Smooth muscle cell (in vitro differentiated cells): ENCODE results near the gene ZAR1. TPM values are rescaled to one million over a fixed set of nuclear protein-coding genes. Genes with fewer than 3 reads are reported as not detected.

ENCODE experiments used
- DNase-seq: peaks from one replicate; lab custom pipeline; 2025; ENCODE audit not compliant: unreplicated experiment; lab: John Stamatoyannopoulos, UW
- H2AFZ ChIP-seq: fragments of 200-600 bp; sonication (generic); 2 replicates; pipeline ENCODE4 v1.6.0; 2016; ENCODE audit warnings: antibody characterized with exemption, low read depth, mild to moderate bottlenecking
- H3F3A ChIP-seq: fragments of 200-600 bp; sonication (generic); 2 replicates; pipeline ENCODE4 v1.6.0; 2017; ENCODE audit warnings: antibody characterized with exemption, low read depth
- H3K27ac ChIP-seq: fragments of 200-600 bp; sonication (generic); 2 replicates; pipeline ENCODE4 v1.5.1; 2016; ENCODE audit warnings: low read depth, mild to moderate bottlenecking
- H3K27me3 ChIP-seq: fragments of 200-600 bp; sonication (generic); 2 replicates; pipeline ENCODE4 v1.6.1; 2016; ENCODE audit warnings: low read depth, mild to moderate bottlenecking
- H3K36me3 ChIP-seq: fragments of 200-600 bp; sonication (generic); 2 replicates; pipeline ENCODE4 v1.5.1; 2016; ENCODE audit warnings: low read depth
- H3K4me1 ChIP-seq: fragments of 200-600 bp; sonication (generic); 2 replicates; pipeline ENCODE4 v1.5.1; 2016; ENCODE audit warnings: low read depth
- H3K4me2 ChIP-seq: fragments of 200-600 bp; sonication (generic); 2 replicates; pipeline ENCODE4 v1.6.0; 2016; ENCODE audit warnings: mild to moderate bottlenecking
- H3K4me3 ChIP-seq: fragments of 200-600 bp; sonication (generic); 2 replicates; pipeline ENCODE4 v1.5.1; 2016; ENCODE audit warnings: mild to moderate bottlenecking
- H3K79me2 ChIP-seq: fragments of 200-600 bp; sonication (generic); 2 replicates; pipeline ENCODE4 v1.6.0; 2016; ENCODE audit warnings: low read depth, mild to moderate bottlenecking
- H3K9ac ChIP-seq: fragments of 200-600 bp; sonication (generic); 2 replicates; pipeline ENCODE4 v1.6.0; 2016; ENCODE audit warnings: low read depth
- H3K9me3 ChIP-seq: fragments of 200-600 bp; sonication (generic); replicated peaks from 2 replicates; pipeline ENCODE4 v1.5.1; 2016; ENCODE audit warnings: low read depth
- H4K20me1 ChIP-seq: fragments of 200-600 bp; sonication (generic); 2 replicates; pipeline ENCODE4 v1.6.0; 2016; ENCODE audit warnings: low read depth
- CTCF ChIP-seq: fragments of 200-600 bp; sonication (generic); IDR thresholded peaks from 2 replicates; pipeline ENCODE4 v1.5.1; 2017; ENCODE audit warnings: borderline replicate concordance, mild to moderate bottlenecking, antibody characterized with exemption; ENCODE audit not compliant: insufficient read depth, poor library complexity, severe bottlenecking
- whole genome bisulfite sequencing: methylation state at CpG from one replicate; pipeline ENCODE4 v1.1.7; 2016; ENCODE audit warnings: low lambda C conversion rate; 5-methylcytosine and 5-hydroxymethylcytosine counted together
- polyA plus RNA-seq: library from polyadenylated mRNA; unstranded; fragments of >200 nt; fragmentation: Nextera tagmentation; extraction: Ambion mirVana; gene quantifications from 2 replicates; pipeline ENCODE4 v1.2.1, GENCODE V29; 2016
- total RNA-seq: library from RNA; depleted of rRNA; stranded (reverse); fragments of >200 nt; gene quantifications from 2 replicates; pipeline ENCODE4 v1.2.3, GENCODE V29; 2014

ZAR1 gene
- total and polyA plus RNA-seq, 2 experiments from 2014 or later, result not detected

DNA sequence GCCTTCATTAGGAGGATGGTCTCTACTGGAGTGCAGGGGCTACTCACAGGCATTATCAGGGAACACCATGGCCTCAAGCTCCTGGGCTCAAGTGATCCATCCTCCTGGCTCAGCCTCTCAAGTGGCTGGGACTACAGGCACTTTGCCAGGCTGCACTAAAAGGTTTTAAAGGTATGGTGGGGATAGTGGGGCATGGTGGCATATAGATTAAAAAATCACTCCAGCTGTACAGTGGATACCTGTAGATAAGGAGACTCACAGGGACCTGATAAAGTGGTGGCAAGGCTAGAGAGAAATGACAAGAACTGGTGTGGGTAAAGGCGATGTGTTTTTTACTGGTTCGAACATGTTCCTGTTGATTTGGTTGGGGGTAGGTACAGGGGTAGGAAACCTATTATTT, 5.9 kb downstream of the ZAR1 start:
- Histone ChIP-seq H3K27ac (no peak overlapping the region), H3K4me2 (no peak overlapping the region), H3K9me3 (no peaks in the 10 kb centered on the region), H3K27me3 (peaks cover 32% of the 10 kb centered on the region), H3K36me3 (no peaks in the 10 kb centered on the region), H3K9ac (no peak overlapping the region), H2AFZ (no peak overlapping the region), H4K20me1 (no peaks in the 10 kb centered on the region), H3F3A (no peaks in the 10 kb centered on the region), H3K79me2 (no peaks in the 10 kb centered on the region), H3K4me1 (no peaks in the 10 kb centered on the region), H3K4me3 (no peak overlapping the region)
- DNase-seq, result no peak
- WGBS, result 100% methylated on average over 2 of the region's 2 CpGs
- no peak for TF ChIP-seq CTCF

GRCh38 chr4:48498895-48499294, 8.8 kb downstream of the ZAR1 start:
- no peak overlapping the region for H2AFZ ChIP-seq
- no peaks in the 10 kb centered on the region for H3K36me3 ChIP-seq
- TF ChIP-seq CTCF, result no peak
- 98% methylated on average over 4 of the region's 4 CpGs for WGBS
- no peaks in the 10 kb centered on the region for H3K4me1 ChIP-seq
- no peaks in the 10 kb centered on the region for H3K9me3 ChIP-seq
- H3K27ac ChIP-seq, result no peak overlapping the region
- H3K79me2 ChIP-seq, result no peaks in the 10 kb centered on the region
- no peak overlapping the region for H3K4me3 ChIP-seq
- H3F3A ChIP-seq, result no peaks in the 10 kb centered on the region
- no peaks in the 10 kb centered on the region for H4K20me1 ChIP-seq
- no peak overlapping the region for H3K4me2 ChIP-seq
- no peak overlapping the region for H3K9ac ChIP-seq
- peaks cover 2% of the 10 kb centered on the region for H3K27me3 ChIP-seq
- no peak for DNase-seq

GRCh38 chr4:48499551-48500066, 9.6 kb downstream of the ZAR1 start:
- H2AFZ ChIP-seq, result no peak overlapping the region
- no peak for TF ChIP-seq CTCF
- H3K27ac ChIP-seq, result no peak overlapping the region
- H3K9me3 ChIP-seq, result no peaks in the 10 kb centered on the region
- H3K79me2 ChIP-seq, result no peaks in the 10 kb centered on the region
- DNase-seq, result no peak
- H3K27me3 ChIP-seq, result no peaks in the 10 kb centered on the region
- no peaks in the 10 kb centered on the region for H4K20me1 ChIP-seq
- no peak overlapping the region for H3K4me3 ChIP-seq
- H3K4me2 ChIP-seq, result no peak overlapping the region
- 96% methylated on average over 3 of the region's 3 CpGs for WGBS
- H3K9ac ChIP-seq, result no peak overlapping the region
- no peaks in the 10 kb centered on the region for H3K36me3 ChIP-seq
- no peaks in the 10 kb centered on the region for H3F3A ChIP-seq
- H3K4me1 ChIP-seq, result no peaks in the 10 kb centered on the region

DNA sequence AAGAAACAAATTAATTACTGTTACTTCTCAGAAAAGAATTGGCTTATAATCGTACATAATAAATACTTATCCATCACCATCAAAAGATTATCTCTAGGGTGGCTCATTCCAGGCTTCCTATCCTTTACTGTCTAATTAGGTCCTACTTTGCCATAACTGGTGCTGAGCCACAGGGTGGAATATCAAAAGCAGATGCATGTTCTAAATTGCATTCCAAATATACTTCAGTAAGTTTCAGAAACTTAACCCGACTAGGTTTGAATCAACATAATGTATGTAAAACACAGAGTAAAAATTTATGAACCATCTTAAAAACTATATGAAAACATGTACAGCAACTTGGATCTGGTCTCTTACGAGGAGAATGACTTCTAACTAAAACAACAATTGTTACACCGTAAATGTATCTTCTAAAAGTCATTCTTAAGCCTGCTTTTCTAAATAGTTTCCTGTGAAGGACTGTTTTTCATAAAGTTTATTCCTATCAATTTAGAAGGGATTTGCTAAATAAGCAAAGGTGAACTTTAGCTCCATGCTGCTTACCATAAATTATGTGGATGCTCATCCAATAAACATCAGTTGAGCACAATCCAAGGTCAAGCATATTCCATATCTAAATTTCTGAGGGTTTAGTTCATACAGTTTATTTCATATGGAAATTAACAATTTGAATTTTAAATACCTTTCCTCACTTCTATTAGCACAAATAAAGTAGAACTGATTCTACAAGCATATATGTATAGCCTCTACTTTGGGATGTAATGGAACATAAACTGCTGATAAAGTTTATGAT, 13.4 kb downstream of the ZAR1 start:
- Histone ChIP-seq H3K27ac (no peak overlapping the region), H3F3A (no peaks in the 10 kb centered on the region), H3K4me3 (no peak overlapping the region), H4K20me1 (no peaks in the 10 kb centered on the region), H3K79me2 (no peaks in the 10 kb centered on the region), H3K27me3 (no peaks in the 10 kb centered on the region), H3K36me3 (no peaks in the 10 kb centered on the region), H3K4me2 (no peak overlapping the region), H3K4me1 (no peaks in the 10 kb centered on the region), H2AFZ (no peak overlapping the region), H3K9me3 (no peaks in the 10 kb centered on the region), H3K9ac (no peak overlapping the region)
- 63% methylated on average over 4 of the region's 4 CpGs for WGBS
- DNase-seq, result no peak
- no peak for TF ChIP-seq CTCF
